Smooth muscle cell (in vitro differentiated cells): Measurements from ENCODE around the gene ARFGAP2. TPM values are rescaled to one million over a fixed set of nuclear protein-coding genes. Genes with fewer than 3 reads are reported as not detected.

Source experiments
- DNase-seq: peaks from one replicate; lab custom pipeline; 2025; ENCODE audit not compliant: unreplicated experiment; lab: John Stamatoyannopoulos, UW
- H2AFZ ChIP-seq: fragments of 200-600 bp; sonication (generic); 2 replicates; pipeline ENCODE4 v1.6.0; 2016; ENCODE audit warnings: antibody characterized with exemption, low read depth, mild to moderate bottlenecking
- H3F3A ChIP-seq: fragments of 200-600 bp; sonication (generic); 2 replicates; pipeline ENCODE4 v1.6.0; 2017; ENCODE audit warnings: antibody characterized with exemption, low read depth
- H3K27ac ChIP-seq: fragments of 200-600 bp; sonication (generic); 2 replicates; pipeline ENCODE4 v1.5.1; 2016; ENCODE audit warnings: low read depth, mild to moderate bottlenecking
- H3K27me3 ChIP-seq: fragments of 200-600 bp; sonication (generic); 2 replicates; pipeline ENCODE4 v1.6.1; 2016; ENCODE audit warnings: low read depth, mild to moderate bottlenecking
- H3K36me3 ChIP-seq: fragments of 200-600 bp; sonication (generic); 2 replicates; pipeline ENCODE4 v1.5.1; 2016; ENCODE audit warnings: low read depth
- H3K4me1 ChIP-seq: fragments of 200-600 bp; sonication (generic); 2 replicates; pipeline ENCODE4 v1.5.1; 2016; ENCODE audit warnings: low read depth
- H3K4me2 ChIP-seq: fragments of 200-600 bp; sonication (generic); 2 replicates; pipeline ENCODE4 v1.6.0; 2016; ENCODE audit warnings: mild to moderate bottlenecking
- H3K4me3 ChIP-seq: fragments of 200-600 bp; sonication (generic); 2 replicates; pipeline ENCODE4 v1.5.1; 2016; ENCODE audit warnings: mild to moderate bottlenecking
- H3K79me2 ChIP-seq: fragments of 200-600 bp; sonication (generic); 2 replicates; pipeline ENCODE4 v1.6.0; 2016; ENCODE audit warnings: low read depth, mild to moderate bottlenecking
- H3K9ac ChIP-seq: fragments of 200-600 bp; sonication (generic); 2 replicates; pipeline ENCODE4 v1.6.0; 2016; ENCODE audit warnings: low read depth
- H3K9me3 ChIP-seq: fragments of 200-600 bp; sonication (generic); replicated peaks from 2 replicates; pipeline ENCODE4 v1.5.1; 2016; ENCODE audit warnings: low read depth
- H4K20me1 ChIP-seq: fragments of 200-600 bp; sonication (generic); 2 replicates; pipeline ENCODE4 v1.6.0; 2016; ENCODE audit warnings: low read depth
- CTCF ChIP-seq: fragments of 200-600 bp; sonication (generic); IDR thresholded peaks from 2 replicates; pipeline ENCODE4 v1.5.1; 2017; ENCODE audit warnings: borderline replicate concordance, mild to moderate bottlenecking, antibody characterized with exemption; ENCODE audit not compliant: insufficient read depth, poor library complexity, severe bottlenecking
- WGBS: methylation state at CpG from one replicate; pipeline ENCODE4 v1.1.7; 2016; ENCODE audit warnings: low lambda C conversion rate; 5-methylcytosine and 5-hydroxymethylcytosine counted together
- polyA plus RNA-seq: library from polyadenylated mRNA; unstranded; fragments of >200 nt; fragmentation: Nextera tagmentation; extraction: Ambion mirVana; gene quantifications from 2 replicates; pipeline ENCODE4 v1.2.1, GENCODE V29; 2016
- total RNA-seq: library from RNA; depleted of rRNA; stranded (reverse); fragments of >200 nt; gene quantifications from 2 replicates; pipeline ENCODE4 v1.2.3, GENCODE V29; 2014

The ARFGAP2 gene
- total and polyA plus RNA-seq, 2 experiments from 2014 or later, result 58.6 to 76.5 TPM

- Histone ChIP-seq H3K4me1 (peaks cover 10% of the 10 kb centered on the region), H2AFZ (no peak overlapping the region), H4K20me1 (no peaks in the 10 kb centered on the region), H3K4me3 (no peak overlapping the region), H3K27ac (no peak overlapping the region), H3K27me3 (no peaks in the 10 kb centered on the region), H3K36me3 (no peaks in the 10 kb centered on the region), H3K79me2 (peaks cover 9% of the 10 kb centered on the region), H3K4me2 (no peak overlapping the region), H3K9me3 (no peaks in the 10 kb centered on the region), H3F3A (peaks cover 16% of the 10 kb centered on the region), H3K9ac (no peak overlapping the region)
- 90% methylated on average over 1 of the region's 1 CpG for WGBS
- TF ChIP-seq CTCF, result no peak
- no peak for DNase-seq
Observed at GRCh38 chr11:47188259-47188658, 11.6 kb upstream of the ARFGAP2 start.

- peak overlapping the region; percentile 95 for H3K4me2 ChIP-seq
- no peaks in the 10 kb centered on the region for H3K27me3 ChIP-seq
- peaks cover 10% of the 10 kb centered on the region for H3K4me1 ChIP-seq
- peak overlapping the region; percentile 28 for H2AFZ ChIP-seq
- DNase-seq, result no peak
- H3K4me3 ChIP-seq, result peak overlapping the region; percentile 80
- TF ChIP-seq CTCF, result no peak
- no peaks in the 10 kb centered on the region for H3K9me3 ChIP-seq
- H3K9ac ChIP-seq, result no peak overlapping the region
- no peaks in the 10 kb centered on the region for H4K20me1 ChIP-seq
- no peaks in the 10 kb centered on the region for H3K36me3 ChIP-seq
- WGBS, result 26% methylated on average over 5 of the region's 5 CpGs
- peaks cover 16% of the 10 kb centered on the region for H3F3A ChIP-seq
- no peak overlapping the region for H3K27ac ChIP-seq
- peaks cover 9% of the 10 kb centered on the region for H3K79me2 ChIP-seq
Observed at GRCh38 chr11:47187723-47188122, 11.0 kb upstream of the ARFGAP2 start.

- H4K20me1 ChIP-seq, result no peaks in the 10 kb centered on the region
- peak; percentile 41 for DNase-seq
- TF ChIP-seq CTCF, result no peak
- no peaks in the 10 kb centered on the region for H3K27me3 ChIP-seq
- WGBS, result under 1% methylated on average over 62 of the region's 63 CpGs
- peak overlapping the region; percentile 76 for H2AFZ ChIP-seq
- no peaks in the 10 kb centered on the region for H3K9me3 ChIP-seq
- H3K9ac ChIP-seq, result no peak overlapping the region
- no peaks in the 10 kb centered on the region for H3K36me3 ChIP-seq
- peak overlapping the region; percentile 95 for H3K4me2 ChIP-seq
- H3K79me2 ChIP-seq, result peaks cover 9% of the 10 kb centered on the region
- no peak overlapping the region for H3K27ac ChIP-seq
- peaks cover 16% of the 10 kb centered on the region for H3F3A ChIP-seq
- H3K4me3 ChIP-seq, result peak overlapping the region; percentile 80
- H3K4me1 ChIP-seq, result peaks cover 10% of the 10 kb centered on the region
Observed at GRCh38 chr11:47186700-47187695, 10.3 kb upstream of the ARFGAP2 start.
